Subcutaneous abdominal adipose tissue (tissue), 5 donors: ENCODE data around the gene IPPK.
"Not testable (repeated sequence)": the region's sequence is repeated elsewhere in the genome, so short reads cannot be mapped to it uniquely, and the experiment has no call there.

ENCODE experiments used
- H3K27ac ChIP-seq: one replicate; pipeline ENCODE4 v1.7.0; 2013; ENCODE audit warnings: low read depth, mild to moderate bottlenecking, inconsistent platforms, low read length, moderate library complexity
- H3K27me3 ChIP-seq, 5 donors: one replicate each; pipeline ENCODE4 v1.7.0; 2013; ENCODE audit warnings: low read length in 5 of 5, inconsistent platforms in 1 of 5; ENCODE audit not compliant: control insufficient read depth in 5 of 5, insufficient read depth in 4 of 5
- H3K36me3 ChIP-seq, 5 donors: one replicate each; pipeline ENCODE4 v1.7.0; 2013; ENCODE audit warnings: low read length in 5 of 5; ENCODE audit not compliant: control insufficient read depth in 5 of 5, insufficient read depth in 5 of 5
- H3K4me1 ChIP-seq, 5 donors: one replicate each; pipeline ENCODE4 v1.7.0; 2013; ENCODE audit warnings: low read length in 5 of 5, mild to moderate bottlenecking in 3 of 5, moderate library complexity in 1 of 5; ENCODE audit not compliant: control insufficient read depth in 5 of 5, insufficient read depth in 5 of 5
- H3K4me3 ChIP-seq, 5 donors: one replicate each; pipeline ENCODE4 v1.7.0; 2013; ENCODE audit warnings: low read length in 5 of 5, low read depth in 1 of 5
- H3K9ac ChIP-seq, 5 donors: one replicate each; pipeline ENCODE4 v1.7.0; 2013; ENCODE audit warnings: low read length in 5 of 5, mild to moderate bottlenecking in 4 of 5, moderate library complexity in 3 of 5
- H3K9me3 ChIP-seq, 5 donors: one replicate each; pipeline ENCODE4 v1.7.0; 2013; ENCODE audit warnings: low read length in 5 of 5; ENCODE audit not compliant: control insufficient read depth in 5 of 5
- donor health status: healthy.
- donor health status: healthy.
- donor health status: healthy.
- donor health status: healthy.
- donor health status: healthy.

Gene IPPK

DNA sequence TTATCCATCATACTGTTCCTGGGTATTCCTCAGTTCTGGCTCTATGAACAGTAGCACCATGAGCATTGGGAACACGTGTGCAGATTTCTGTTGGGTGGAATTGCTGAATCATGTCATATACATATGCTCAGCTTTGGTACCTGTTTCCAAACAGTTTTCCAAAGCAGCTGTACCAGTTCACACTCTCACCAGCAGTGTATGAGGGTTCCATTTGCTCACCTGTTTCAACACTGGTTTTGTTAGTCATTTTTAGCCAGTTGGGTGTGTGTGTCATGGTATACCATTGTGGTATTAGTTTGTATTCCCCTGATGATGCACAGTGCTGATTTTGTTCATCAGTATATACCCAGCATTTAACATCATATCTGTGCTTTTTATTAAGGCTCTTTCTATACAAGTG, 77.4 kb downstream of the IPPK start:
- Histone ChIP-seq H3K4me1 (peaks cover 0 to 20% (median 17%) of the 10 kb centered on the region in 5 donors), H3K4me3 (no peak overlapping the region), H3K27ac (no peak overlapping the region)

DNA sequence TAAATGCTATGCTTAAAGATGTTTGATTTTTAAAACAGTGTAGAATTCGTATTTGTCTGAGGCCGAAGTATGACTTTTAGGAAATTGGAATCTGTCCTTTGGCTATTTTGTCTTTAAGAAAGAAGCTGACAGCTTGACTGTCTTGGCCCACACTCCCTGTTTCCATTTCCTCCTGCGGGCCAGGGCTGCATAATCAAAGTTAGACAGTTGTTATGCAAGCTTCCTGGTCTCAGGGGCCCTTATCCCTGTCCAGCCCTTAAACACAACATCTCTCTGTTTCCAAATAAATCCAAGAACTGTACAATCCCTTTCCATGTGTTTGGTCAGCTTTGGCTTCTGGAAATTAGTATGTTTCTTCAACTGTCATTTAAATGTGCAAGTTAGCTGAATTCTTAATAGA, 79.6 kb downstream of the IPPK start:
- Histone ChIP-seq H3K4me3 (no peak overlapping the region), H3K36me3 (no peaks in the 10 kb centered on the region), H3K4me1 (peaks cover 0 to 21% (median 17%) of the 10 kb centered on the region in 5 donors), H3K9ac (peak overlapping the region in 1 of 5 donors; percentile 11), H3K27ac (peak overlapping the region; percentile 34), H3K9me3 (peaks cover 0 to 7% (median 0%) of the 10 kb centered on the region in 5 donors), H3K27me3 (no peaks in the 10 kb centered on the region)

More for the DNA sequence above, 77.4 kb downstream of the IPPK start:
- Histone ChIP-seq H3K9me3 (no peaks in the 10 kb centered on the region), H3K9ac (no peak overlapping the region), H3K36me3 (no peaks in the 10 kb centered on the region), H3K27me3 (no peaks in the 10 kb centered on the region)

DNA sequence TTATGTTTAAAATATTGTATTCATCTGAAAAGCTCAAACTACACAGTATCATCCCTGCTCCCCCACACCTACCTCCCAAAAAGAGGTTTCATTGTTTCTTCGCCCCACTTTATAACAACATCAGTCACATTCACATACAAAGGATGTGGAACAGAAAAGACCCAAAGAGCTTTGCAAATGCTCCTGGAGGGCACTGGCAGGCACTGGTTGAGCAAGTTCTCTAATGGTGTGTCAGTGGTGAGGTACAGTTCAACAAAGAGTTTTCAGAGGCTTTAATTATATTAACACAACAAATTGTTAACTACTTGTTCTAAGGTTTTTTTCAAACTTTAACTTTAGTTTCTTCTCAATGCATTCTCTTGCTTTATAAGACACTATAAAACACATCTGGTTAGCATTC, 80.0 kb downstream of the IPPK start:
- Histone ChIP-seq H3K4me1 (peaks cover 0 to 21% (median 17%) of the 10 kb centered on the region in 5 donors), H3K36me3 (no peaks in the 10 kb centered on the region), H3K4me3 (no peak overlapping the region), H3K9me3 (peaks cover 0 to 7% (median 0%) of the 10 kb centered on the region in 5 donors), H3K27ac (peak overlapping the region; percentile 34), H3K9ac (no peak overlapping the region), H3K27me3 (no peaks in the 10 kb centered on the region)

DNA sequence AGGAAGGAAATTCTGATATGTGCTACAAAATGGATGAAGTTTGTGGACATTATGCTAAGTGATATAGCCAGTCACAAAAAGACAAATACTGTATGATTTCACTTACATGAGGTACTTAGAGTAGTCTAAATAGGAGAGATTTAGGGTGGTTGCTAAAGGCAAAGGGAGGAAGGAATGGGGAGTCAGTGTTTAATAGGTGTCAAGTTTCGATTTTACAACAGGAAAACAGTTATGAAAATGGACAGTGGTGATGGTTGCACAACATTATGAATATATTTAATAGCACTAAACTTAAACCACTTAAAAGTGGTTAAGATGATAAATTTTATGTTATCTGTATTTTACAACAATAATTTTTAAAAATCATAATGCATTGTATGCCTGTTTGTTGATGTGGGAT, 93.8 kb downstream of the IPPK start:
- no peak overlapping the region for H3K4me3 ChIP-seq
- no peaks in the 10 kb centered on the region for H3K27me3 ChIP-seq

DNA sequence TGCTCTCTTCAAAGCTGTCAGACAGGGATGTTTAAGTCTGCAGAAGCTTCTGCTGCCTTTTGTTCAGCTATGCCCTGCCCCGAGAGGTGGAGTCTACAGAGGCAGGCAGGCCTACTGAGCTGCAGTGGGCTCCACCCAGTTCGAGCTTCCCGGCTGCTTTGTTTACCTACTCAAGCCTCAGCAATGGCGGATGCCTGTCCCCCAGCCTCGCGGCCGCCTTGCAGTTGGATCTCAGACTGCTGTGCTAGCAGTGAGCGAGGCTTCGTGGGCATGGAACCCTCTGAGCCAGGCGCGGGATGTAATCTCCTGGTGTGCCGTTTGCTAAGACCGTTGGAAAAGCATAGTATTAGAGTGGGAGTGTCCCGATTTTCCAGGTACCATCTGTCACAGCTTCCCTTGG, 96.3 kb downstream of the IPPK start:
- not testable (repeated sequence) for H3K4me3 ChIP-seq, H3K9ac ChIP-seq, H3K27ac ChIP-seq, H3K9me3 ChIP-seq, H3K36me3 ChIP-seq, H3K27me3 ChIP-seq, H3K4me1 ChIP-seq

More for the DNA sequence above, 93.8 kb downstream of the IPPK start:
- no peaks in the 10 kb centered on the region for H3K9me3 ChIP-seq
- no peaks in the 10 kb centered on the region for H3K36me3 ChIP-seq
- H3K4me1 ChIP-seq: no peaks in the 10 kb centered on the region
- H3K27ac ChIP-seq: no peak overlapping the region
- H3K9ac ChIP-seq: no peak overlapping the region

DNA sequence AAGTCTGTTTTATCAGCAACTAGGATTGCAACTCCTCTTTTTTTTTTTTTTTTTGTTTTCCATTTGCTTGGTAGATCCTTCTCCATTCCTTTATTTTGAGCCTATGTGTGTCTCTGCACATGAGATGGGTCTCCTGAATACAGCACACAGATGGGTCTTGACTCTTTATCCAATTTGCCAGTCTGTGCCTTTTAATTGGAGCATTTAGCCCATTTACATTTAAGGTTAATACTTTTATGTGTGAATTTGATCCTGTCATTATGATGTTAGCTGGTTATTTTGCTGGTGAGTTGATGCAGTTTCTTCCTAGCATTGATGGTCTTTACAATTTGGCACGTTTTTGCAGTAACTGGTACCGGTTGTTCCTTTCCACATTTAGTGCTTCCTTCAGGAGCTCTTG, 98.1 kb downstream of the IPPK start:
- H3K9me3 ChIP-seq, H3K27me3 ChIP-seq, H3K4me3 ChIP-seq, H3K9ac ChIP-seq, H3K36me3 ChIP-seq, H3K4me1 ChIP-seq, H3K27ac ChIP-seq: not testable (repeated sequence)

DNA sequence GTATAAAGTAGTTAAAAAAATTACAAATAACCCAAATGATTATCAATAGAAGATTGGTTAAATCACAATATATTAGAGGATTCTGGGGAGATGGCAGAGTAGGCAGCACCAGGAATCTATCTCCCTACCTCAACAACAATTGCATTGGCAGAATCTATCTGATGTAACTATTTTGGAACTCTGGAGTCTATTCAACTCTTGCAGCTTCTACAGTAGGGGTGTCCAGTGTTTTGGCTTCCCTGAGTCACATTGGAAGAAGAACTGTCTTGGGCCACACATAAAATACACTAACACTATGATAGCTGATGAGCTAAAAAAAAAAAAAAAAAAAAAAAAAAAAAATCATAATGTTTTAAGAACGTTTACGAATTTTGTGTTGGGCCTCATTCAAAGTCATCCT, 104.9 kb downstream of the IPPK start:
- H3K9ac ChIP-seq: no peak overlapping the region
- H3K4me3 ChIP-seq: no peak overlapping the region
- peaks cover 0 to 27% (median 22%) of the 10 kb centered on the region in 5 donors for H3K4me1 ChIP-seq
- no peak overlapping the region for H3K27ac ChIP-seq
- H3K36me3 ChIP-seq: no peaks in the 10 kb centered on the region
- no peaks in the 10 kb centered on the region for H3K27me3 ChIP-seq
- H3K9me3 ChIP-seq: peaks cover 0 to 3% (median 0%) of the 10 kb centered on the region in 5 donors

DNA sequence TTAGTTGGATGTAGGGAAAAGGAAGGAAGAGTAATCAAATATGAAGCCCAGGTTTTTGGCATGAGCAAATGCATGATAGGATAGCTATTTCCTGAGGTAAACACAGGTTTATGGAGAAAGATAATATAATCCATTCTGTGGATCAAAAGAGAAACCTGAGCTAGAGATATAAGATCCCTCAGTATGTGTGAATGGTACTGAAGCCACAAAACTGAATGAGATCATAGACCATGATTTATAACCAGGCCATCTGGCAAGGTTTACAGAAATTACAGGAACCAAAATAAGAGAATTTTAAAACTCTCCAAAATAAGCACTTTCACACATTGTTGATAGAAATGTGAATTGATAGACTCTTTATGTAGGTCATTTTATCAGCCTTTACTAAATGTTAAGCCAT, 105.4 kb downstream of the IPPK start:
- H3K27me3 ChIP-seq: no peaks in the 10 kb centered on the region
- no peak overlapping the region for H3K4me3 ChIP-seq
- H3K9me3 ChIP-seq: peaks cover 0 to 3% (median 0%) of the 10 kb centered on the region in 5 donors
- H3K36me3 ChIP-seq: no peaks in the 10 kb centered on the region
- H3K27ac ChIP-seq: no peak overlapping the region
- H3K9ac ChIP-seq: no peak overlapping the region
- peaks cover 0 to 27% (median 23%) of the 10 kb centered on the region in 5 donors for H3K4me1 ChIP-seq
